GM12891 (cell line): Measurements from ENCODE around the gene C1QTNF9B.

ENCODE experiments used
- POLR2A ChIP-seq: IDR thresholded peaks from 2 replicates; pipeline ENCODE4 v1.6.1; 2011; ENCODE audit warnings: low read depth, low read length, control low read depth
- POLR2AphosphoS5 ChIP-seq: IDR thresholded peaks from 2 replicates; pipeline ENCODE4 v1.6.1; 2011; ENCODE audit warnings: low read depth, low read length, control low read depth
- SPI1 ChIP-seq: IDR thresholded peaks from 2 replicates; pipeline ENCODE4 v1.6.1; 2011; ENCODE audit warnings: low read depth, low read length, control low read depth
- TAF1 ChIP-seq: IDR thresholded peaks from 2 replicates; pipeline ENCODE4 v1.6.1; 2011; ENCODE audit warnings: low read depth, low read length, control low read depth

DNA sequence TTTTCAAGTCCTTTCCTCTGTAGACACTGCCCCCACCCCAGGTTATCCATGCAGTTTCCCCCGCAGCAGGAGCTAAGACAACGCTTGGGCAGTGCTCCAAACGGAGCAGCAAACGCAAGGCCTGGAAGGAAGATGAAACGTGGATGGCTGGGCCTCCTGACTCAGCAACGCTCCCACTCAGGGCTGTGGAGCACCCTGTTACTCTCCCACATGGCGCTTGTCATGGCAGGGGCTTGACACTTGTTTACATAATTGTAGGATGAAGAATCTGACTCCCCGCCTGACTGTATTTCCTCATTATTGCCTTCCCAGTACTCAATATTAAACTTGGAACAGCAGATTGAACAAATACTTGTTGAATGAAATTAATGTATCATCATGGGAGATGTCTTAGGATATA lies 799 bp upstream of the C1QTNF9B start:
- TF ChIP-seq POLR2A (no peak), POLR2AphosphoS5 (no peak), TAF1 (no peak), SPI1 (no peak)
